Measurements from ENCODE around the gene SPINK1.

DNA sequence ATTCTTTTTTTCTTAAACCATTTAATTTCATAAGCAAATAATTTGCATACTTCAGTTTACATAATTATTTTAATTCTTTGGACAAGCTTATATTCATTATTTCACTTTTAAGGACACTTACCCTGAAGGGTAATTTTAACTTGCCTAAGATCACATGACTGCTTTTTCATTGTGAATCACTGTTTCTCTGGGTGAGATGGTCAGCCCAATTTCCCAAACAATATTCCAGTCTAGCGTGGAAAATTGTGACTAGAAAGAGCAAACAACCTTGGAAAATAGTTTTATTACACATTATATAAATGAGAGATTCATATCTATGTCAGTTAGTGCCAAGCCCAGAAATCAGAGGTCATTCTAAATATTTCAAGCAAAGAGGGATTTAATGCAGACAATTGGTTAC is 27.5 kb downstream of the SPINK1 start:
- TF ChIP-seq POGZ (CRISPR knock-in tag; IDR thresholded peaks at IDR 0.05) (no peak), EP300 (IDR thresholded peaks at IDR 0.05; ENCODE audit: low read depth in 2 of 2, low read length in 2 of 2) (no peak), EP300 (CRISPR knock-in tag; IDR thresholded peaks at IDR 0.05; ENCODE audit: borderline replicate concordance) (no peak), MTA3 (CRISPR knock-in tag; IDR thresholded peaks at IDR 0.05) (no peak), ZNF180 (CRISPR knock-in tag; IDR thresholded peaks at IDR 0.05; ENCODE audit: borderline replicate concordance, low read depth) (no peak), BCL6 (CRISPR knock-in tag; IDR thresholded peaks at IDR 0.05) (no peak)

Measured in HepG2 (cell line).